Activated T-cell treated with anti-CD3 and anti-CD28 coated beads, Interleukin-2, amount 50 U/mL, for 72 hours (primary cell): ENCODE data around the gene OIP5. TPM values are rescaled to one million over a fixed set of nuclear protein-coding genes. Genes with fewer than 3 reads are reported as not detected.

Source experiments
- ATAC-seq, 2 donors: fragments of 150-1000 bp; cut with Tn5 transposase; replicated peaks in 1 of 2; 2 replicates each; pipeline ENCODE4 v1.10.0; 2021; ENCODE audit warnings: moderate library complexity in 2 of 2, mild to moderate bottlenecking in 1 of 2
- DNase-seq, 2 donors: peaks; one replicate each; pipeline ENCODE4 v3.0.0; 2021 to 2022; ENCODE audit warnings: mixed read lengths in 1 of 2
- H3K27ac Mint-ChIP-seq: one replicate; pipeline ENCODE4 v1.8.0; 2022; ENCODE audit warnings: mild to moderate bottlenecking, moderate library complexity, mixed read lengths
- H3K27me3 Mint-ChIP-seq: one replicate; pipeline ENCODE4 v1.8.0; 2022; ENCODE audit warnings: low read depth, mixed read lengths
- H3K36me3 Mint-ChIP-seq, 2 donors: one replicate each; pipeline ENCODE4 v1.8.0; 2022; ENCODE audit warnings: mixed read lengths in 2 of 2, mild to moderate bottlenecking in 1 of 2; ENCODE audit not compliant: insufficient read depth in 2 of 2
- H3K4me1 Mint-ChIP-seq: one replicate; pipeline ENCODE4 v1.8.0; 2022; ENCODE audit warnings: low read depth, mixed read lengths
- H3K4me3 Mint-ChIP-seq, 2 donors: one replicate each; pipeline ENCODE4 v1.8.0; 2022; ENCODE audit warnings: mild to moderate bottlenecking in 2 of 2, mixed read lengths in 2 of 2, moderate library complexity in 2 of 2
- H3K9me3 Mint-ChIP-seq, 2 donors: one replicate each; pipeline ENCODE4 v1.8.0; 2022; ENCODE audit warnings: mixed read lengths in 2 of 2
- total RNA-seq, 2 donors: library from RNA; stranded (reverse); gene quantifications; one replicate each; pipeline ENCODE4 v1.2.3, GENCODE V29; 2022

The OIP5 gene
- total RNA-seq, result 10 to 100 TPM; 15.3 TPM

GRCh38 chr15:41332194-41333025 is at the start of gene OIP5, which contains the start of gene NUSAP1:
Gene OIP5, minus strand, starts transcription at chr15:41332591. Its CDS starts 30 bp downstream, at chr15:41332561.
Gene NUSAP1, plus strand, starts transcription at chr15:41332881. Its CDS starts 77 bp downstream, at chr15:41332958.
- Mint-ChIP-seq H3K27me3 (no peaks in the 10 kb centered on the region), H3K9me3 (no peaks in the 10 kb centered on the region), H3K4me1 (peaks cover 39% of the 10 kb centered on the region), H3K4me3 (peak within 1 kb of the TSS; percentile 88 to 96), H3K27ac (peak within 1 kb of the TSS; percentile 84), H3K36me3 (peaks cover 4 to 22% of the 10 kb centered on the region in 2 donors)
- peak; percentile 95 to 99 for DNase-seq
- ATAC-seq, result peak; percentile 96

DNA sequence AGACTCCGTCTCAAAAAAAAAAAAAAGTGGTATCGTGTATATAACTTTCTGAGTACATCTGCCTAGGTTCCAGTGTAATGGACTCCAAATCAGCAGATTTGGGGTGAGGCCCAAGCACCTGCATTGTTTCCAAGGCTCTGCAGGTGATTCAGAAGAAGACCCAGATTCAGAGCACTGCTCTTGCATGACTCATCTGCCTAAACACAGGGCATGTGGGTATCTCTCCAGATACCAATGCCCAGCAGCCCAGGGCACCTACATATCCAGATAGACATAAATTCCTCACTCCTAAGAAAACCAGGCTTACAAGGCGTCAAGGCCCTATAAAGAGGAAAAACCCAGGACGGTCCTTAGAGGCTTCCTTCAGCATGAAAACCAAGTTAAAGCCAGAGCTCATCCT is 45.6 kb upstream of the OIP5 start:
- no peak overlapping the region for H3K4me3 Mint-ChIP-seq
- peaks cover 9 to 23% of the 10 kb centered on the region in 2 donors for H3K36me3 Mint-ChIP-seq
- DNase-seq (no peak), ATAC-seq (no peak)
- no peak overlapping the region for H3K27ac Mint-ChIP-seq
- H3K4me1 Mint-ChIP-seq, result no peaks in the 10 kb centered on the region
- H3K27me3 Mint-ChIP-seq, result no peaks in the 10 kb centered on the region
- H3K9me3 Mint-ChIP-seq, result no peaks in the 10 kb centered on the region

DNA sequence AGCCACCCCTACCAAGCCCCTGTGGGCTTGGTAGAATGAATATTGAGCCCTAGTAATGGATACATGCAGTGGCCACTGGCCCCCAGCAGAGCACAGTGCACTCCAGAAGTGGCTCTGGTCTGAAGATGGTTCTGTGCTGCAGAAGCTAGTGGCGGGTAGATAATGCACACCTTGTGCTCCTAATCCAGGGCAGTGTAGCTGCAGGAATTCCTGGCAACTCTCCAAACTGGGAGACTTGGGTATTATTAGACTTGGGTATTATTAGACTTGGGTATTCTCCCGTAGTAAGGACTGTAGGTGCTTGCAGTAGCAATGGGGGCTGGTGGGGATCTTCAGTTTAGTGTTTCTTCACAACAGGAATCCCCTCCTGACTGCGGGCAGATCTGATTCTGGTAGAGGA is 35.0 kb upstream of the OIP5 start:
- no peak for ATAC-seq
- Mint-ChIP-seq H3K27me3 (no peaks in the 10 kb centered on the region), H3K27ac (no peak overlapping the region), H3K36me3 (peaks cover 6 to 46% of the 10 kb centered on the region in 2 donors), H3K9me3 (no peaks in the 10 kb centered on the region), H3K4me3 (no peak overlapping the region), H3K4me1 (no peaks in the 10 kb centered on the region)
- DNase-seq, result no peak

DNA sequence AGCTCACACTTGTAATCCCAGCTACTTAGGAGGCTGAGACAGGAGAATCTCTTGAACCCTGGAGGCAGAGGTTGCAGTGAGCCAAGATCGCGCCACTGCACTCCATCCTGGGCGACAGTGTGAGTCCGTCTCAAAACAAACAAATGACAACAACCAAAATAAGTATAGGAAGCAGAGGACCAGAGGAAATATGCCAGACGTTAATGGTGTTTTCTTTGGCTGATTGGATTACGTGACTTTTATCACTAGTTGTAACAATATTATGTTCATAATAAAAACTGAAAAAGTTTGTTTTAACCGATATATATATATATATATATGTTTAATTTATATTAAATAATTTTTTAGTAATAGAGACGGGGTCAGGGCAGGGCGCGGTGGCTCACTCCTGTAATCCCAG is 22.0 kb upstream of the OIP5 start:
- no peaks in the 10 kb centered on the region for H3K4me1 Mint-ChIP-seq
- no peak overlapping the region for H3K27ac Mint-ChIP-seq
- ATAC-seq, result no peak
- H3K4me3 Mint-ChIP-seq, result no peak overlapping the region
- H3K36me3 Mint-ChIP-seq, result peaks cover 13 to 50% of the 10 kb centered on the region in 2 donors
- no peaks in the 10 kb centered on the region for H3K9me3 Mint-ChIP-seq
- no peaks in the 10 kb centered on the region for H3K27me3 Mint-ChIP-seq
- no peak for DNase-seq

- ATAC-seq, result no peak
Observed at GRCh38 chr15:41350057-41350717, 17.8 kb upstream of the OIP5 start.

GRCh38 chr15:41347236-41347635 is 14.8 kb upstream of the OIP5 start:
- Mint-ChIP-seq H3K4me1 (no peaks in the 10 kb centered on the region), H3K4me3 (no peak overlapping the region), H3K36me3 (peaks cover 12 to 48% of the 10 kb centered on the region in 2 donors), H3K9me3 (no peaks in the 10 kb centered on the region), H3K27ac (no peak overlapping the region), H3K27me3 (no peaks in the 10 kb centered on the region)
- no peak for ATAC-seq
- no peak for DNase-seq

More at GRCh38 chr15:41350057-41350717, 17.8 kb upstream of the OIP5 start:
- no peaks in the 10 kb centered on the region for H3K4me1 Mint-ChIP-seq
- DNase-seq, result no peak
- H3K27ac Mint-ChIP-seq, result no peak overlapping the region
- no peaks in the 10 kb centered on the region for H3K27me3 Mint-ChIP-seq
- H3K9me3 Mint-ChIP-seq, result no peaks in the 10 kb centered on the region
- no peak overlapping the region for H3K4me3 Mint-ChIP-seq
- H3K36me3 Mint-ChIP-seq, result peaks cover 15 to 50% of the 10 kb centered on the region in 2 donors

GRCh38 chr15:41341519-41341918 is 9.1 kb upstream of the OIP5 start:
- no peak overlapping the region for H3K4me3 Mint-ChIP-seq
- peaks cover 29 to 60% of the 10 kb centered on the region in 2 donors for H3K36me3 Mint-ChIP-seq

GRCh38 chr15:41340189-41340695 is 7.9 kb upstream of the OIP5 start:
- no peak overlapping the region for H3K27ac Mint-ChIP-seq
- H3K27me3 Mint-ChIP-seq, result no peaks in the 10 kb centered on the region
- ATAC-seq (no peak), DNase-seq (no peak)
- no peak overlapping the region for H3K4me3 Mint-ChIP-seq
- H3K4me1 Mint-ChIP-seq, result peaks cover 33% of the 10 kb centered on the region
- no peaks in the 10 kb centered on the region for H3K9me3 Mint-ChIP-seq
- H3K36me3 Mint-ChIP-seq, result peaks cover 26 to 55% of the 10 kb centered on the region in 2 donors

More at GRCh38 chr15:41341519-41341918, 9.1 kb upstream of the OIP5 start:
- no peaks in the 10 kb centered on the region for H3K9me3 Mint-ChIP-seq
- H3K27ac Mint-ChIP-seq, result no peak overlapping the region
- ATAC-seq (no peak), DNase-seq (no peak)
- H3K27me3 Mint-ChIP-seq, result no peaks in the 10 kb centered on the region
- H3K4me1 Mint-ChIP-seq, result peaks cover 29% of the 10 kb centered on the region

- no peaks in the 10 kb centered on the region for H3K27me3 Mint-ChIP-seq
Observed at GRCh38 chr15:41337631-41338522, 5.5 kb upstream of the OIP5 start.

DNA sequence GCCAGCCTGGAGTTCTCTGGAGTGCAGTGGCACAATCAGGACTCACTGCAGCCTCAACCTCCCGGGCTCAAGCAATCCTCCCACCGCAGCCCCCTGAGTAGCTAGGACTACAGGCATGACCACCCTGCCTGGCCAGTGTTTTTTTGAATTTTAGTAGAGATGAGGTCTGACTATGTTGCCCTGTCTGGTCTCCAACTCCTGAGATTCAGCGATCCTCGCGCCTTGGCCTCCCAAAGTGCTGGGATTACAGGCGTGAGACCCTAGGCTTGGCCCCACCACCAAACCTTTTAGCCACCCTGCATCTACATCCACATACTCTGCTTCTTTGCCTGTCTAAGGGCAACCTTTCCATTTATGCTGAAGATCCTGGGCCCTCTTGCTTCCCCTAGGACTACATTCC is 4.7 kb upstream of the OIP5 start:
- Mint-ChIP-seq H3K27ac (no peak overlapping the region), H3K4me1 (peaks cover 48% of the 10 kb centered on the region), H3K36me3 (peaks cover 24 to 53% of the 10 kb centered on the region in 2 donors)

More at GRCh38 chr15:41337631-41338522, 5.5 kb upstream of the OIP5 start:
- ATAC-seq (no peak), DNase-seq (no peak)
- Mint-ChIP-seq H3K27ac (no peak overlapping the region), H3K4me1 (peaks cover 48% of the 10 kb centered on the region), H3K36me3 (peaks cover 26 to 56% of the 10 kb centered on the region in 2 donors), H3K9me3 (no peaks in the 10 kb centered on the region), H3K4me3 (peak overlapping the region in 1 of 2 donors; percentile 10)

DNA sequence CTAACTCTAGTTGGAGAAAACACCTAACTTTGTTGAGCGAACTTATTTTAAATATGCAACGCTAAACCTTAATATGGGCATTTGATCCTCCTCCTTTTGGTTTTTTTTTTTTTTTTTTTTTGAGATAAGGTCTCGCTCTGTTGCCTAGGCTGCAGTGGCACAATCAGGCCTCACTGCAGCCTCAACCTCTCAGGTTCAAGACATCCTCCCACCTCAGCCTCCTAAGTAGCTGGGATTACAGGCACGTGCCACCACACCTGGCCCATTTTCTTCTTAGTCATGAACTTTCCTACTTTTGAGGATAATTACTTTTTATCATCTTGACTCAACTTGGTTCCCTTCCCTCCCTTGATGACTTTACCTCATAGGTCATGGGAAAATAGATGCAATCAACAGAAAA is 4.2 kb upstream of the OIP5 start:
- Mint-ChIP-seq H3K27me3 (no peaks in the 10 kb centered on the region), H3K27ac (no peak overlapping the region), H3K4me1 (peaks cover 51% of the 10 kb centered on the region), H3K9me3 (no peaks in the 10 kb centered on the region), H3K36me3 (peaks cover 19 to 49% of the 10 kb centered on the region in 2 donors), H3K4me3 (peak overlapping the region in 1 of 2 donors; percentile 54)
- no peak for ATAC-seq
- no peak for DNase-seq

More for the DNA sequence above, 4.7 kb upstream of the OIP5 start:
- DNase-seq (no peak), ATAC-seq (no peak)
- Mint-ChIP-seq H3K4me3 (peak overlapping the region in 1 of 2 donors; percentile 10), H3K27me3 (no peaks in the 10 kb centered on the region), H3K9me3 (no peaks in the 10 kb centered on the region)

- Mint-ChIP-seq H3K36me3 (peaks cover 11 to 35% of the 10 kb centered on the region in 2 donors), H3K27ac (peak overlapping the region; percentile 91)
Observed at GRCh38 chr15:41334293-41335120, 2.1 kb upstream of the OIP5 start.

More at GRCh38 chr15:41334293-41335120, 2.1 kb upstream of the OIP5 start:
- DNase-seq, result no peak
- ATAC-seq, result no peak
- no peaks in the 10 kb centered on the region for H3K9me3 Mint-ChIP-seq
- no peaks in the 10 kb centered on the region for H3K27me3 Mint-ChIP-seq
- peak overlapping the region; percentile 88 to 96 for H3K4me3 Mint-ChIP-seq
- peaks cover 49% of the 10 kb centered on the region for H3K4me1 Mint-ChIP-seq
